Activated CD4-positive, alpha-beta T cell treated with anti-CD3 and anti-CD28 coated beads, Interleukin-2, amount 50 U/mL, for 24 hours (primary cell): ENCODE results near the gene TLE5.

Experiments
- DNase-seq, 2 donors: peaks; one replicate each; pipeline ENCODE4 v3.0.0-alpha.2; 2020; ENCODE audit warnings: low read depth in 1 of 2, low spot score in 1 of 2

The TLE5 gene, protein sequence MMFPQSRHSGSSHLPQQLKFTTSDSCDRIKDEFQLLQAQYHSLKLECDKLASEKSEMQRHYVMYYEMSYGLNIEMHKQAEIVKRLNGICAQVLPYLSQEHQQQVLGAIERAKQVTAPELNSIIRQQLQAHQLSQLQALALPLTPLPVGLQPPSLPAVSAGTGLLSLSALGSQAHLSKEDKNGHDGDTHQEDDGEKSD

DNA sequence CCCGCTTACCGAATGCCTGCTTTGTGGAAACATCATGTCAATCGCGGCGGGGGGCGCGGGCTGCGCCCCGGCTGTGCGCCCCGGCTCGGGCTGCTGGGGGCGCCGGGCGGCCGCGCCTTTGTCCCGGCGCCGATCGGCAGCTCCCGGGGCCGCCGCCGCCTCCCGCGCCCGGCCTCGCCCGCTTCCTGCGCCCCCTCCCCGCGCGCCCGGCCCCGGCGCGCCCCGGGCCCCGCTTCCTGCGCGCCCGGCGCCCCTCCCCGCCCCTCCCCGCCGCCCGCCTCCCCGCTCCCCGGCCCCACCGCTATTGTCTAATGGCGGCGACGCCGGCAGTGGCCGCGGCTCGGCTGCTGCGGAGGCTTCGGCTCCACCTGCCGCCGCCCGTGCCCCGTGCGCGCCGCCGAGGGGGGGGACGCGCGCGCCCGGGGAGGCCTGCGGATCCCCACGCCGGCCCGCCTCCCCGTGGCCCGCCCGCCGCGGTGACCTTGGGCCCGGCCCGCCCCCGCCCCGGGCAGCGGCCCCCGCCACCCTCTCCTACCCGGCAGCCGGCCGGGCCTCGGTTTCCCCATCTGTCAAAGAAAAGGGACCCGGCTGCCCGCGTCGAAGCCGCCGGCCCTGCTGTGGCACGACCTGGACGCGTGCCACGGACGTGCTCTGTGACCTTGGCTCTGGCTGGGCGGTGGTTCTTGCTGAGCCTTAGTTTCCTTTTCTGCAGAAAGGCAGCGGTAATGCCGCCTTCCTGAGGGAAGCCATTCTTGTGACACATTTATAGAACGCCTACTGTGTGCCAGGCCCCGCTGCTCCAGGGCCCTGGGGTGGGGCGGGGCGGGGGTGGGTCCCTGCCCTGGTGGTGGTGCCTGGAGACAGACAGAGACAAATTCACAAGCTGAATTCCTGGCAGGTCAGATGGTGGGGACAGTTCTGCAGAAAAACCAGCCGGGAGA lies at the start of gene TLE5:
TLE5 (minus strand) TSS at position 331 of the 941 bp plus-strand sequence; CDS start at position 36, 295 bp downstream.
- DNase-seq: peak; percentile 47 to 51

DNA sequence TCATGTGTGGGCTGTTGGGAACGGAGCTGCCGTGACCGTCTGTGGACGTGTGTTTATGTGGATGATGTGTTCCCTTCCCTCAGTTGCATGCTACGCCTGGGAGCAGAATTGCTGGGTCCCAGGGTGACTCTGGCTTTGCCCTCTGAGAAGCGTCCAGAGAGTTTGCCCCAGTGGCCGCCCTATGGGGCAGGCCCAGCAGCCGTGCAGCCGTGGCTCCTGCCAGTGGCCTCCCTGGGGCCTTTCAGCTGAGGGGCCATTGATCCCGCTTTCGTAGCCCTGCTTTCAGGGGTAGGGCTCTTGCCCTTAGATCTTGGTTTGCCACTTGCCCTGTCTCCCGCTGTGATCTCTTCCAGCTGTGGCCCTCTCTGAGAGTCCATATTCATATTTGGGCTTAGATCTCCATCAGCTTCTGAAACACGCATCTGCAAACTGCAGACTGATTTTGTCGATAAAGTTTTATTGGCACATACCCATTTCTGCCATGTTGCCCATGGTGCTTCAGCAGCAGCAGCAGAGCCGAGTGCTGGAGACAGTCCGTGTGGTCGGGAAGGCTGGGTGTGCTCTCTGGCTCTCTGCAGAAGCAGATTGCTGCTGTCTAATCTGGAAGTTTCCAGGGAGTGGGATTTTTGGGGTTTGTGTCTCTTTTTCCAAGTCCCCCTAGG lies 49.4 kb upstream of the TLE5 start:
- DNase-seq: no peak

DNA sequence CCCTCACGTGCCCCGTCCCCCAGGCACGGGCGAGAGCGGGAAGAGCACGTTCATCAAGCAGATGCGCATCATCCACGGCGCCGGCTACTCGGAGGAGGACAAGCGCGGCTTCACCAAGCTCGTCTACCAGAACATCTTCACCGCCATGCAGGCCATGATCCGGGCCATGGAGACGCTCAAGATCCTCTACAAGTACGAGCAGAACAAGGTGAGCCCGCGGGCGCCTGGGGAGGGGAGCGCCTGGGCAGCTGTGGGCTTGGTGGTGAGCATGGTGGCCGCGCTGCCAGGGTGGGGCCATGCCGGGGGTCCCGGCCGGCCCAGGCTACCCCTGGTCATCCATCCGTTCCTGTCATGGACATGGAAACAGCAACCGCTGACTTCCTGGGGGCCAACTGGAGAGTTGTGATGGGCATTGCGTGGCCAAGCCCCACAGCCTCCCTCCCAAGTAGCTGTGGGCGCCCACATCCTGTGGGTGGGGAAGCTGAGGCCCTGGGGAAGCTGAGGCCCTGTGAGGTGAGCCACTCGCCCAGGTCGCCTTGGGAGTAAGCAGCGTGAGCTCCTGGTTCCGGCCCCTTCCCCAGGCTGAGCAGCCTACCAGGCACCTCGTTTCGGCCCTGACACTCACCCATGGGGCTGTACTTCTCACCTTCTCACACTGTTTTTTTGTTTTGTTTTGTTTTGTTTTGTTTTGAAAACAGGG lies 48.0 kb upstream of the TLE5 start:
- DNase-seq: no peak

DNA sequence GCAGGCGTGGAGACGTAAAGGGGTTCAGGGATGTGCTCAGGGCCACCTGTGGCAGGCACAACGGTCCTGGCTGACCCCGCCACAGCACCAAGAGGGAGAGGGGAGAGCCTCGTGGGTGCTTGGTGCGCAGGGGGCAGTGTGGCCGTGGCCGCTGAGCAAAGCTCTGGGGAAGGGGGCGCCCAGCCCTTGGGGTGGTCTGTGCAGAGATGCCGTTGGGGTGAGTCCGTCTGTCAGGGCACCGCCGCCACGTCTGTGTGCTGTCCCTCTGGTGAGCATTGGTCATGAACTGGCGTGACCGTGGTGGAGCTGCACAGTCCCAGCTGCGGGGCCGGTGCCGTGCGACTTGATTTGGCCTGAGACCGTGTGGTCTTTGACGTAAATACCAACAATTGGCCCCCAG lies 47.2 kb upstream of the TLE5 start:
- DNase-seq: no peak

DNA sequence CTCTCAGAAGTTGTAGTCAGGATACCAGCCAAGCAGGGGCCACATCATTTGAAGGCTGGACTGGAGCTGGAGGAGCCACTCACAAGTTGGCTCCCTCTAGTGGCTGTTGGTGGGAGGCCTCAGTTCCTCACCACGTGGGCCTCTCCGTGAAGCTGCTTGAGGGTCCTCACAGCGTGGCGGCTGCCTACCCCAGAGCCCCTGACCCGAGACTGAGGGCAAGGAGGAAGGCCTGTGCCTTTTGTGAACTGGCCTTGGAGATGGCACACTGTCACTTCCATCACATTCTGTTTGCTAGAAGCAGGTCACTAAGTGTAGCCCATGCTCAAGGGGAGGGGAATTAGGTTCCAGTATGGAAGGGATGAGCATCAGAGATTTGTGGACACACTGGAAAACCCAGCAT lies 46.5 kb upstream of the TLE5 start:
- peak; percentile 41 to 62 for DNase-seq

DNA sequence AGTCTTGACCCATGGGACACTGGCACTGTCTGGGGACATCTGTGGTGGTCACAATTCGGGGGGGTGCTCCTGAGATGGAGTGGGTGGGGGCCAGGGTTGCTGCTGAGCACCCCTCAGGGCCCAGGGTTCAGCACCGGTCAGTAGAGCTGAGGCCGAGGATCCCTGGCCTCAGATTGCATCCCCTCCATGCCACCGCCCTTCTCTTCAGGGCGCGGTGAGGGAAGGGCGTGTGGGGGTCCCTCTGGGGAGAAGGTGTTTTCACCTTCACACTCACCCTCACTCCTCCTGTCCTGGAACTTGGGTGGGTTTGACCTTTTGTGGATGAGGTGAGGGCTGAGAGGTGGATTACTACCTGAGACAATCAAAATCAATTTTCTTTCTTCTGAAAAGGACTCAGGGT lies 45.4 kb upstream of the TLE5 start:
- DNase-seq: no peak

DNA sequence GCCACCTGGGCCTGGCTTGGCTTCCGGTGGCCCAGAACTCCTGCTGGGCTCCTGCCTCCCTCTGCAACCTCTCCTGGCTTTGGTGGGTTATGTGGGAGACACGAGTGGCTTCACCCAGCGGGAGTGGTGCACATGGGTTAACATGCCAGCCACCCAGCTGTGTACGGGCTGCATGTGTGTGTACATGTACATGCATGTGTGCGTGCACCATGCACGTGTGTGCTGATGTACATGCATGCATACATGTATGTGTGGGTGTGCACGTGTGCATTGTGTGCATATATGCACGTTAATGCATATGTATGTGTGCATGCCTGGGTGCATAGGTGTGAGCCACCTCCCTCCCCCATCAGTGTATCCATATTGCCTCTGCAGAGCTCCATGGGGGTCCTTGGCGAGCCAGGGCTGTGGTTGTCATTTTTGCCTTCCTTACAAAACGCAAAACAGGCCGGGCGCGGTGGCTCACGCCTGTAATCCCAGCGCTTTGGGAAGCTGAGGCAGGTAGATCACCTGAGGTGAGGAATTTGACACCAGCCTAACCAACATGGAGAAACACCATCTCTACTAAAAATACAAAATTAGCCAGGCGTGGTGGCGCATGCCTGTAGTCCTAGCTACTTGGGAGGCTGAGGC lies 44.3 kb upstream of the TLE5 start:
- DNase-seq: no peak

DNA sequence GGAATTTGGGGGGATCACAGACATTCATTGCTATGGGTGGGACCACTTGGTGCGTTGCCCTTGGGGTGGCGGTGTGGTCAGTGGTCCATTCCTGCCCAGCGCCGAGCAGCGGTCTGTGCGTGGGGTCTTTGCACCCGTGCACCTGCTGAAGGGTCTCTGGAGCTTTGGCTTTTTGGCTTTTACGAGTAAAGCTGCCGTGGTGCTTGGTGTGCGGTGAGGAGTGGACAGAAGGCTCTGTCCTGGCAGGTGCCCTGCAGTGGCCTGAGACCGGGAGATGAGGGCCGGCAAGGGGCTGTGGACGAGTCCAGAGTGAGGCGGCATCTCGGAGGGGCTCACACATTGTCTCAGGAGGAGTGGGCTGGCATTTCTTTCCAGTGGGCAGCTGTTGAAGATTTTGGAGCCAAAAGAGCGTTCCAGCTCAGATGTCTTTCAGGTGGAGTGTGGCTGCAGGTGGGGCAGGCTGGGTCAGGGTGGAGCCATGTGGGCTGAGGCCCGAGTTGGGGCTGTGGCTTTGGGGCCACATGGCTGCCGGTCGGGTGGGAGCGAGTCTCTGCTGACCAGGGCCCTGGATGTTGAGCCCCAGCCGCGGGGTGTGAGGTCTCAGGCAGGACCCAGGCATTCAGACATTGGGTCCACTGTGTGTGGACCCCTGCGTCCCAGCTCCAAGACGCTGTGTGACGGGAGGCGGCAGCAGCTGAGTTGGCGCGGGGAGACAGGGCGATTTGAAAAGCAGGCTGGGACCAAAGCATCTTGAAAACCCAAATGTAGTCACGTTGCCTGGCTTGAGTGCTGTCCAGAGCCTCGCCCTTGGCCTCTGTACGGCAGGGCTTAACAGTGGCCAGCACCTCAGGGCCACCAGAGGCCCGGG lies 43.6 kb upstream of the TLE5 start:
- DNase-seq: no peak

DNA sequence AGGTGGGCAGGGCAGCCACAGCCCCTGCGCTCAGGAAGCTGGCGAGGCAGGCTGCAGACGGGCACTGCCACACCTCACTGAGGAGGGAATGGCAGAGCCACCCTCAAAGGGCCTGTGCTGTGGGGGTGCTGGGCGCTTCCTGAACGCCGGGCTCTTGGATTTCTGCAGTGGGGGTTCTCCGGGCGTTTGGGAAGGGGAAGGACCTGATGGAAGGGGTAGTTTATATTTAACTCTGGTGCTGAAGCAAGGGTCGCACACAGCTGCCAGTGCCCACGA lies 42.4 kb upstream of the TLE5 start:
- no peak for DNase-seq

DNA sequence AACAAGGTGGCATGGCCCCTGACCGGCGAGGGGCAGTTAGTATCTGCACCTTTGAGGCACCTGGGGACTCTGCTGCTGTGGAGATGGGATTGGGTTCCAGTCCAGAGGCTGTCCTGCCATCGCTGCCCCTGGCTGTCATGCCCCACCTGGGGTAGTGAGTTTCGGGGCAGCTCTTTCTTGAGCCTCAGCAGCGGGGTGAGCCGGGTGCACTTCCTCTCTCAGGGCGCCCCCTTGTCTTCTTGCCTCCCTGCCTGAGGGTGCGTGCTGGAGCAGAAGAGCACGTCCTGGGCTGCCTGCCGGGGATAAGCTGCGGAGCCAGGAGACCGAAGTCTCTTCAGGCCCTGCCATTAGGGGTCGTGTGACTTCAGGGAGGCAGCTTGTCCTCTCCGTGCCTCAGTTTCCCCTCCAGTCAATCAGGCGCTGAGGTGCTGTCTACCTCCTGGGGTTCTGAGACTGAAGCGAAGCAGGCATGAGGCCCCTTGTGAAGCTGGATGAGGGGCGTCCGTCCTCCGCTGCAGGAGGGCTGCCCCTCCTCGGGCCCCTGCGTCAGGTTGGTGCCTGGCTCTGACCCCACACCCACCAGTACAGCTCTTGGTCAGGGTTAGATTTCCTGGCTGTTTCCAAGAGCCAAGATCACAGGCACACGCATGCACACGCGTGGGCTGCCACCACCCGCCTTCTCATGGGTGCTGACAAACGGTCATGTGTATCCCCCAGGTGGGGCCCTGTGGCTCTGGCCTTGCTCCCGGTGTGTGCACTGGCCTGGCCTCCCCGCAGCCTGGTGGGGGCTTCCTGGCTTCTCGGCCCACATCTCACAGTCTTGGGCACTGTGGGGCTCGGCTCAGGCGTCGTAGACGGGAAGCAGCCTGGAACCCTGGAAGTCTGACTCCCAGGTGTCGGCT lies 40.2 kb upstream of the TLE5 start:
- no peak for DNase-seq

DNA sequence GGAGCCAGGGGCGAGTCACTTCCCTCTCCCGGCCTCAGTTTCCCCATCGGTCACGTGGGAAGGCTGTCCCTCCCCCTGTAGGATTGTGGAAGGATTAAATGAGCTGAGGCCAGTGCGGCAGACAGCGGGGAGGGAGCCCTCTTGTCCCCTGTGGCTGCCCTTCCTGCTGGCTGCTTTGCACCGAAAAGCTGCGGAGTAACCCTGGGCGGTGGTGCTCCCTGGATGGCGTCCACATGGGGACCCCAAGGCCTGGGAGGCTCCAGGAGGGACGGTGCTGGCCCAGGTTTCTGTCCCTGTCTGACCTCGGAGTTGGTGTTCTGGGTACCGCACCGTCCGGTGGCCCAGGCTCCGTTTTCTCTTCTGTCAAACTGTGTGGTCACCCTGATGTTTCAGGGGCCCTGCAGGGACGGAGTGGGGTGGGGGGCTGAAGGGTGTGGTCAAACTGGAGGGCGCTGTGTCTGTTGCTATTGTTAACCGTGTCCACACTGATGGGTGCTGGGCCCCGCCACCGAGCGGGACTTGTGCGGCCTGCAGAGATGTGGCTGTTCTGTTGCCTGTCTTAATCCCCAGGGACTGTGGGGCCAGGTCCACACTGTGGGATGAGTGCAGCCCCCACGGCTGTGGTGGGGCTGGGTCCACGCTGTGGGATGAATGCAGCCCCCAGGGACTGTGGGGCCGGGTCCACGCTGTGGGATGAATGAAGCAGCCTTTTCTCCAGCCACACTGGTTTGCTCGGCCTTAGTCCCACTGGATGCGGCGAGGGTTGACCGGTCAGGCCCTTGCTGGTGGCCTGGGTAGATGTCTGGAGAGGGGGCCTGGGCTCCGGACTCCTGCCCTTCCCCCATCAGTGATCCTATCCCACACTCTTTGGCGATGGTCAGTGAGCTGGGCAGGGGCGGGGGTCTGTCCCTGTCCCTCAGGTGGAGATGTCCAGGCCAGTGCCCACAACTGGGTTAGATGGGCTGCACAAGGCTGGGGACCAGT lies 38.7 kb upstream of the TLE5 start:
- no peak for DNase-seq

DNA sequence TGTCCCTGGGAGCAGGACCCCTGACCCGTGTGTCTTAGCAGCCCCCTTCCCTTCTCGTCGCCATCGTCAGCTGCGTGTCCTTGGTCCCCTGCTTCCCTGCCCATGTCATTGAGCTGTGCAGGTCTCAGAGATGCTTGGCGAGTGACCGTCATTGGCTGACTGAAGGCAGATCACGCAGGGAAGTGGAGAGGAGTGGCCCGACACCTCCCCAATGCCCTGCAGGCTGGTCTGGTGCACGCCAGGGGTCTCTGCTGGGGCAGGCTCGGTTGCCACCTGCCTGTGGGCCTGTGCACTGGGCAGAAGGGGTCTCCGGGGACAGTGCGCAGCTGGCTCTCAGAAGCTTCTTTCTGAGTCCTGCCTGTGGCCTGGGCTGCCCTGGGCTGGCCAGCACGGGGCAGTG lies 38.0 kb upstream of the TLE5 start:
- no peak for DNase-seq

DNA sequence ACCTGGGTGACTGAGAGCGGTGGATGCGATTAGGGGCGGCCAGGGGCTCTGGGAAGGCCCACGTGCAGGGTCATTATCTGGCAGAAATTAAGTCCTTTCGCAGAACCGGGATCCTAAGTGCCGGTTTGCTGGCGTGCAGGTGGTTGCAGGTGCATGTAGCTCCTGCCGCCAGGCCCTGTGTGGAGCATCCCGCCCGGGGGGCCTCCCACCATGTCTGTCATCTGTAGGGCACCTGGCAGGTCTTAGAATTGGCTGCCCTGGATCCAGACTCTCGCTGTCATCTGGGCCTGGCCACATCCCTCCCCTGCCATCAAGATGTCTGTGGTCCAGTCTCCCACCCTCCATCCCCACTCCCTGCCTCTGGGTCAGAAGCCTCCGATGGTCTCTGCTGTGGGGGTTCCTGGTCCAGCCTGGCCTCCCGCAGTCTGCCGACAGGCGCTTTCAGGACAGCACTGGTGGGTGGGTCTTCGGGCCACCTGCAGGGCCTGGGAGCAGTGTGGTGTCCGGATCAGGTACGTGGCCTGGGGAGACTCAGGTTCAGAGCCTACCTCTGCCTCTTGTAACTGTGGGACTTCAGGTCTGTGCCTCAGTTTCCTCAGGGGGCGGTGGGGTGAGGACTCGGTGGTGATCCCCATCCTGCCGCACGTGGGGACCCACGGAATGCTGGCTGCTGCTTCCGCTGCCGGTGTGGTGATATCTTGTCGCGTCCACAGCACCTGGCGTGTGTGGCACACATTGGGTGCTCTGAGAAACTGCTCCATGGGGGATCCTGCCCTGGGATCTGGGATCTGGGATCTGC lies 37.3 kb upstream of the TLE5 start:
- DNase-seq: no peak

DNA sequence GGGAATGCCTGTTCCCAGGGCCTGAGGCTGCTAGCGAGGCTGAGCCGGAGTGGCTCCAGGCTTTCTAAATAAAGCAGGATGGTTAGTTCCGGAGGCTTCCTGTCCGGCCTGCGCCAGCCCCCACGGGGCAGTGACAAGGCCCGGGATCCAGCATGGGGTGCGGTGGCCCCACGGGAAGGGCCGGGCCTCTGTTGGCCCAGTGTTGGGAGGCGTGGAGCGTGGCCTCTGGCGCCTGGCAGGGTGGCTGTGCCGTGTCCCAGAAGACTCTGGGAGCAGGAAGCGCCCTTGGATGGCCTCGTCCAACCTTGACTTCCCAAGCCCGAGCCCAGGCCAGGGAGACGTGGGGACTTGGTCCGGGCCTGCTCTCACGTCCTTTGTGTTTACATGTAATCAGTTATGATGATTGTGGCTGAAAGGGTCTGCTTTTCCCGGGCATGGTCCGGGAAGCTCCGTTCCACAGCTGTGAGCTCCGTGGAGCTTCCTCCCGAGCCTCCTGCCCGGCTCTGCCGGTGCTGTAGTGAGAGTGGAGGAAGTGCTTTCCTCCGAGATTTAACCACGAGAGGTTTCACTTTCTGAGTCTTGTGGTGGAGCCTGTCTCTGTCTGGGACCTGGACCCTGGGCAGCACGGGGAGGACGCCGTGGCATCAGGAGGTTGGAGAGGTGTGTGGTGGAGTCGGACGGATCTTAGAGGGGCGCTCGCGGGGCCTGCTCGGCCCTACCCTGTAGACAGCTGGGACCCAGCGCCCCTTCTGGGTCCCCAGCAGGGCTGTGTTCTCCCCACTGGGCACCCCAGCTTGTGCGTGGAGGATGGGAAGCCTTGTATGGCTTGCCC lies 36.4 kb upstream of the TLE5 start:
- DNase-seq: no peak

DNA sequence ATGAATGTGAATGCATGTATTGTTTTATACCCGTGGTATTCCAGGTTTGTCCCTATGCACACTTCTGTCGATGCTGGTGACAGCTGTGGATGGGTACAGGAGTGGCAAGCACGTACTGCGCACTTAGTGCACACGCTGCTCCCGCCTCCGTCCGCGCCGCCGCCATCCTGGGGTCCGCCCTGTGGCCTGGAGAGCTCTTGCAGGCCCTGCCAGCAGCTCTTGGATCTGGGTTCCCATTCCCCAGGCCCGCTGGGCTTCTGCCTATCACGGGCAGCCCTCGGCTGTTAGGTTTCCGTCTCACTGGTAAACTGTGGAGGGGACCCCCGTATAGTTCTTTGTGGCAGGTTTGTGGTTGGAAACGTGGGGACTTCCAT lies 35.8 kb upstream of the TLE5 start:
- no peak for DNase-seq

DNA sequence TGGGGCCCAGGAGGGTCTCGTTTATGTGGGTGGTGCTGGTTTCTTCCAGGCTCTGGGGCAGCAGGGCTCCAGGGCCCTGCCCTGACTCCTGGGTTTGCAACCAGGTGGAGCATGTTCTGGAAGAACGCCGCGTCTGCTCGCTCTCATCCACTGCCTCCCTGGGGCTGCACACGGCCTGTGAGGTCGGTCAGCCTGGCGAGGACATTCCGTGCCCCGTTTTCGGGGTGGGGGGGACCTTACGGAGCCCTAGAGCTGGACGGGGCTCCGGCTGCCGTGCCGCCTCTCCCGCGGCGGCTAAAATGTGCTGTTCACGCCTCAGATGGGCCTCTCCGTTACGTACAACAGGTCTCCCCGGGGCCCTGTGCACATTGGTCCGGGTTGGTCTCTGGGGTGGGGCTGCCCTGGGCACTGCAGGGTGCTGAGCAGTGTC lies 35.2 kb upstream of the TLE5 start:
- no peak for DNase-seq
